ENCODE results near the gene PLGRKT.
"Not testable (repeated sequence)": the region's sequence is repeated elsewhere in the genome, so short reads cannot be mapped to it uniquely, and the experiment has no call there.

The PLGRKT gene

GRCh38 chr9:5437254-5438216 is at the start of gene PLGRKT:
Gene PLGRKT, minus strand, starts transcription at chr9:5437925. Its CDS starts 5,948 bp downstream, at chr9:5431977.
- DNase-seq = peak; percentile 83

- no peak for DNase-seq
Measured at GRCh38 chr9:5486988-5487387, 49.3 kb upstream of the PLGRKT start.

GRCh38 chr9:5485378-5486085 is 47.8 kb upstream of the PLGRKT start:
- DNase-seq = no peak

- DNase-seq = no peak
Measured at GRCh38 chr9:5483306-5483705, 45.6 kb upstream of the PLGRKT start.

- no peak for DNase-seq
Measured at GRCh38 chr9:5482194-5482593, 44.5 kb upstream of the PLGRKT start.

GRCh38 chr9:5481322-5482040 is 43.8 kb upstream of the PLGRKT start:
- DNase-seq = no peak

GRCh38 chr9:5480919-5481318 is 43.2 kb upstream of the PLGRKT start:
- DNase-seq = no peak

GRCh38 chr9:5479994-5480694 is 42.4 kb upstream of the PLGRKT start:
- DNase-seq = no peak

- no peak for DNase-seq
Measured at GRCh38 chr9:5478206-5478605, 40.5 kb upstream of the PLGRKT start.

GRCh38 chr9:5475611-5476010 is 37.9 kb upstream of the PLGRKT start:
- not testable (repeated sequence) for DNase-seq

- DNase-seq = no peak
Measured at GRCh38 chr9:5470816-5471215, 33.1 kb upstream of the PLGRKT start.

GRCh38 chr9:5470122-5470521 is 32.4 kb upstream of the PLGRKT start:
- no peak for DNase-seq

- DNase-seq = no peak
Measured at GRCh38 chr9:5468850-5469249, 31.1 kb upstream of the PLGRKT start.

GRCh38 chr9:5466766-5467165 is 29.0 kb upstream of the PLGRKT start:
- DNase-seq = no peak

- no peak for DNase-seq
Measured at GRCh38 chr9:5466005-5466404, 28.3 kb upstream of the PLGRKT start.

GRCh38 chr9:5464831-5465330 is 27.2 kb upstream of the PLGRKT start:
- not testable (repeated sequence) for DNase-seq

- no peak for DNase-seq
Measured at GRCh38 chr9:5460157-5460556, 22.4 kb upstream of the PLGRKT start.

GRCh38 chr9:5459289-5459829 is 21.6 kb upstream of the PLGRKT start:
- no peak for DNase-seq

- DNase-seq = no peak
Measured at GRCh38 chr9:5455181-5455580, 17.5 kb upstream of the PLGRKT start.

GRCh38 chr9:5453673-5454072 is 15.9 kb upstream of the PLGRKT start:
- DNase-seq = no peak

GRCh38 chr9:5453004-5453403 is 15.3 kb upstream of the PLGRKT start:
- DNase-seq = no peak

- DNase-seq = no peak
Measured at GRCh38 chr9:5452286-5452609, 14.5 kb upstream of the PLGRKT start.
